Hepatocyte (in vitro differentiated cells): ENCODE results near the gene VPS45.

ENCODE experiments used
- EZH2 ChIP-seq: fragments of 200-600 bp; sonication (generic); IDR thresholded peaks from 2 replicates; pipeline ENCODE4 v1.6.1; 2016; ENCODE audit warnings: antibody characterized with exemption, mild to moderate bottlenecking, borderline replicate concordance
- EZH2phosphoT487 ChIP-seq: fragments of 200-600 bp; sonication (generic); IDR thresholded peaks from one replicate; pipeline ENCODE4 v1.6.1; 2018; ENCODE audit warnings: antibody characterized with exemption, mild to moderate bottlenecking, low read depth, moderate library complexity; ENCODE audit not compliant: unreplicated experiment, severe bottlenecking
- TF ChIP-seq, protein P1 (sequence below): fragments of 200-600 bp; sonication (generic); IDR thresholded peaks from 2 replicates; pipeline ENCODE4 v1.5.1; 2016; ENCODE audit warnings: antibody characterized with exemption, mild to moderate bottlenecking; ENCODE audit not compliant: poor library complexity

DNA sequence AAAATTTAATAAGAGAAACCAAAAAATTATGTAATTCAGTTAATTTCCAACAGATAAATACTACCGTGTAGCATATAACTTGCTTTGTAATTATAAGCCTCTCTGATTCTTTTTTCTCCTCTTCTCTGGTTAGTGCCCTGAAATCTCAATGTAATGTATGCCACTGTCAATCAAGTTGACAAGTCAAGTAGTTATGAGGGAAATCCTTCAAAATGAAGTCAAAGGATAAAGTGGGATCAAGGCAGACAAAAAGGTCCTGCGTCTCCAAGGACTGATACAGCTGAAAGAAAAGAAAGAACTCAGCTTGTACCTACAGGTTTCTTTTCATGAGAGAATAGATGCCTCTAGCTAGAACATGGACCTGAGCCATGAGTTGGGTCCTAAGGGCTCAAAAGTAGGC lies 19.8 kb downstream of the VPS45 start:
- TF ChIP-seq, protein P1, sequence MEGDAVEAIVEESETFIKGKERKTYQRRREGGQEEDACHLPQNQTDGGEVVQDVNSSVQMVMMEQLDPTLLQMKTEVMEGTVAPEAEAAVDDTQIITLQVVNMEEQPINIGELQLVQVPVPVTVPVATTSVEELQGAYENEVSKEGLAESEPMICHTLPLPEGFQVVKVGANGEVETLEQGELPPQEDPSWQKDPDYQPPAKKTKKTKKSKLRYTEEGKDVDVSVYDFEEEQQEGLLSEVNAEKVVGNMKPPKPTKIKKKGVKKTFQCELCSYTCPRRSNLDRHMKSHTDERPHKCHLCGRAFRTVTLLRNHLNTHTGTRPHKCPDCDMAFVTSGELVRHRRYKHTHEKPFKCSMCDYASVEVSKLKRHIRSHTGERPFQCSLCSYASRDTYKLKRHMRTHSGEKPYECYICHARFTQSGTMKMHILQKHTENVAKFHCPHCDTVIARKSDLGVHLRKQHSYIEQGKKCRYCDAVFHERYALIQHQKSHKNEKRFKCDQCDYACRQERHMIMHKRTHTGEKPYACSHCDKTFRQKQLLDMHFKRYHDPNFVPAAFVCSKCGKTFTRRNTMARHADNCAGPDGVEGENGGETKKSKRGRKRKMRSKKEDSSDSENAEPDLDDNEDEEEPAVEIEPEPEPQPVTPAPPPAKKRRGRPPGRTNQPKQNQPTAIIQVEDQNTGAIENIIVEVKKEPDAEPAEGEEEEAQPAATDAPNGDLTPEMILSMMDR, result no peak
- TF ChIP-seq EZH2 (no peak), EZH2phosphoT487 (no peak)
